GM12891 (cell line): Measurements from ENCODE around the gene GOLGA6L22.
"Not testable (repeated sequence)": the region's sequence is repeated elsewhere in the genome, so short reads cannot be mapped to it uniquely, and the experiment has no call there.

Experiments
- PAX5 ChIP-seq: IDR thresholded peaks from 2 replicates; pipeline ENCODE4 v1.6.1; 2011; ENCODE audit warnings: low read length, moderate library complexity, mild to moderate bottlenecking; ENCODE audit not compliant: insufficient read depth, severe bottlenecking
- POLR2A ChIP-seq: IDR thresholded peaks from 2 replicates; pipeline ENCODE4 v1.6.1; 2011; ENCODE audit warnings: low read depth, low read length, control low read depth
- POLR2AphosphoS5 ChIP-seq: IDR thresholded peaks from 2 replicates; pipeline ENCODE4 v1.6.1; 2011; ENCODE audit warnings: low read depth, low read length, control low read depth
- POU2F2 ChIP-seq: IDR thresholded peaks from 2 replicates; pipeline ENCODE4 v1.6.1; 2011; ENCODE audit warnings: low read depth, mild to moderate bottlenecking, control low read depth, low read length, moderate library complexity
- SPI1 ChIP-seq: IDR thresholded peaks from 2 replicates; pipeline ENCODE4 v1.6.1; 2011; ENCODE audit warnings: low read depth, low read length, control low read depth
- TAF1 ChIP-seq: IDR thresholded peaks from 2 replicates; pipeline ENCODE4 v1.6.1; 2011; ENCODE audit warnings: low read depth, low read length, control low read depth

- TF ChIP-seq POLR2A, POLR2AphosphoS5, TAF1, SPI1, PAX5, POU2F2: not testable (repeated sequence)
These were observed 27.0 kb upstream of the GOLGA6L22 start for GRCh38 chr15:22431687-22432086.
